Raji (cell line): ENCODE data around the gene PIGK.

Experiments
- POLR2A ChIP-seq: IDR thresholded peaks from 2 replicates; pipeline ENCODE4 v1.6.1; 2011; ENCODE audit warnings: low read depth, low read length, control low read depth; ENCODE audit not compliant: insufficient read depth

The PIGK gene

DNA sequence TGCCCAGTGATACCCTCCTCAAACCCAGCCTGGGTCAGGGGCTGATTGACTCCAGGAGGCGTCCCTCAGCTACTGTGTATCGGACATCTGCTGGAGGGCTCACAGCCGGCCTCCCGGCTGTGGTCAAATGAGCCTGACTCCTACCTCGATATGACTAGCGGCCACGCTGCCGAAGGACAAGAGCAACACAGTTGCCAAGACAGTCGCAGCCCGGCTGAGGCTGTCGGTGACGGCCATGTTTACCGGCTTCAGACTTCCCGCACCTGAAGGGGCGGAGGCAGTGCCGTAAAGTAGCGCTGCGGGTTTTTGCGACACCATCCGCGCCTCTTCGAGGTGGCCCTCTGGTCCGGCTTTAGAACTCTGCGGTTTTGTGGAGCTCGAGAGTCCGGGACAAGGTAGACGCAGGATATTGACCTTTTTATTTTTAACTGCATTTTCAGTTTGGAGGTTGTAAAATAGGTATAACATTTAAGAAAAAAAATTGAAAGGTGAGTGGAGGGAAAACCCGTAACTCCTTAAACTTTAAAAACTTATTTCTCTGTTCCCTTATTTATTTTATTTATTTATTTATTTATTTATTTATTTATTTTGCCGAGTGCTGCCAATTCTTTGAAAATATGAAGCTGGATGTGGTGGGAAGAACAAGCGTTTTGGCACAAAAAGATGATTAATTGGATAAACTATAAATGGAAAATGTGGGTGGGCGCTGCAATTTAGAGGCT, at the start of gene PIGK:
TSS of gene PIGK (minus strand) at position 265 of the 722 bp plus-strand sequence. CDS start at position 237, 28 bp downstream.
- peak; percentile 94 for TF ChIP-seq POLR2A

DNA sequence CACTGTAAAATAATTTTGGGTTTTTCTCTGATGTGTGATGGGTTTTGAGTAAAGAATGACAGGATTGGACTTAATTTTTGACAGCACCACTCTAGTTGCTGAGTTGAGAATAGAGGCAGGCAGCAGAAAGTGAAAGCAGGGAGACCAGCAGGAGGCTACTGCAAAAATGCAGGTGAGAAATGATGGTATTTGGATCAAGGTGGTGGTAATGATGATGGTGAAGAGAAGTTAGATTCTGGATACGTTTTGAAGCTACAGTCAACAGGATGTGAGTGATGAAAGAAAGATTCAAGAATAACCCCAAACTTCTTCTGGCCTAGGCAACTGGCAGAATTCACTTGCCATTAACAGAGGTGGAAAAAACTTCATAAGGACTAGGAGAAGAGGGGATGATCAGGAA, 47.8 kb upstream of the PIGK start:
- TF ChIP-seq POLR2A, result no peak

DNA sequence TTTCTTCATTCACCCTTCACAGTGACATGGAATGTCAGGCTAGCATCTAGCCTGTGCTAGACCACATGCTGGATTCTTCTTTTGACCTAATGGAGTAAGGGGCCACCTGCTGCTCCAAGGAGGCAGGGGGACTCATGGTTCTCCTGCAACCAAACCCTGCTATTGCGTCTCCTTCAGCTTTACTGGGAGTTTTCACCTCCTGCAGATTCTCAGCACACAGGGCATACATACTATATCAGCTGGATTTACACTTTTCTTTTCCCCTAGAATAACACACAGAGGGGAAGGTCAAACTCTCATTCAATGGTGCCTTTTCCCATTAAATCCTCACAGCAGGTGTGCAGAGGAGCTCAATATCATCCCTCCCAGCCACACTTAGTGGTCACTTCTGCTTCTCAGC, 46.0 kb upstream of the PIGK start:
- TF ChIP-seq POLR2A, result no peak

DNA sequence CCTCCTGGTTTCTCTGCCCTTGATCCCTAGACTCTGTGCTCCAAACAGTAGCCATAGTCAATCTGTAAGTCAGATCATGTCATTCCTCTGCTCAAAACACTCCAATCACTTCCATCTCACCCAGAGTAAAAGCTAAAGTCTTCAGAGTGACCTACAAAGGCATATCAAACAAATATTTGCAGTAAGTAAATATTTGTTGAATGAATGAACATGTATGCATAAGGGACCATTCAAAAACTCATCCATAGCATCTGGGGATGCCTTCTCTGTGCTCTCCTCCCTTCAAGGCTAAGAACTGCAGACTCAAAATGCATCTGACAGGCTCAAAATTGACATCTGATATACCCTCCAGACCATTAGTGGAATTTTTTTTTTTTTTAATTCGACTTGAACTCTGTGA, 44.5 kb upstream of the PIGK start:
- TF ChIP-seq POLR2A, result no peak

DNA sequence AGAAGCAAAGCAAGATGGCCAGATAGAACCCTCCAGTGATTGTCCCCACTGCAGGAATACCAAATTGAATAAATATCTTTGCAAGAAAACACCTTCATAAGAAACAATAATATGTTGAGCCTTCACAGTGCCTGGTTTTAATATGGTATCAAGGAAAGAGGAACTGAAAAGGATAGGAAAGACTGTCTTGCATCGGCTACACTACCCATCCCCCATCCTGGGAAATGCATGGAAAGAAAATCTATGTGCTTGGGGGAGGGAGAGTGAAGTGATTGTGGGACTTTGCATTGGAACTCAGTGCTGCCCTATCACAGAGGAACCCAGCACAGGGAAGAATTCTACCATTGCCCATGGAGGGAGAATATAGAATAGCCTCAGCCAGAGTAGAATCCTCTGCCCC, 34.0 kb upstream of the PIGK start:
- no peak for TF ChIP-seq POLR2A

DNA sequence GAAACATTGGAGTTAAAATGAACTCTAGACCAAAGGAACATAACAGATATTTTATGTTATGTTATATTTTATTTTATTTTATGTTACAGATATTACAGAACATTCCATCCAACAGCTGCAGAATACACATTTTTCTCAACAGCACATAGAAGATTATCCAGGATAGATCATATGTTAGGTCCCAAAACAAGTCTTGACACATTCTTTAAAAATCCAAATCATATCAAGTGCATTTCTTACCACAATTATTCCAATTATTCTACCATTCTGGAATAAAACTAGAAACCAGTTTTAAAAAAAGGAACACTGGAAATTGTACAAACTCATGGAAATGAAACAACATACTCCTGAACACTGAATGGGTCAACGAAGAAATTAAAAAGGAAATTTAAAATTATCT, 30.9 kb upstream of the PIGK start:
- TF ChIP-seq POLR2A, result no peak

DNA sequence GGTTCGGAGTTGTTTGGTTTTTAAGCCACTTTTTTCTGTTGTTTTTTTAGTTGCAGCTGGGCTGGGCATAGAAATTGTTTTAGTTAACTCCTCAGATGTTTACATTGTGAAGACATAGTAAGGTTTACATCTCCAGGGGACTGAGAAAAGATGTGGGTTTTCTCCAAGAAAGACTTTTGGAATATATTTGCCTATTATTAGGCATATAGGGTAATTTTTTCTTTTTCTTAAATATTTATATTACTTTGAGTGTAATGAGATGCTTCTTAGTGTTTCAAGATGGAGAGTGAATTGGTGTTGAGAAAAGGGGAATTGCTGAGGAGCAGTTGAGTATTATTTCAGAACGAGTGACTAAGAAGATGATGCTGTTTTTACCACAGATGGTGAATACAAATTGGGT, 26.6 kb upstream of the PIGK start:
- no peak for TF ChIP-seq POLR2A

DNA sequence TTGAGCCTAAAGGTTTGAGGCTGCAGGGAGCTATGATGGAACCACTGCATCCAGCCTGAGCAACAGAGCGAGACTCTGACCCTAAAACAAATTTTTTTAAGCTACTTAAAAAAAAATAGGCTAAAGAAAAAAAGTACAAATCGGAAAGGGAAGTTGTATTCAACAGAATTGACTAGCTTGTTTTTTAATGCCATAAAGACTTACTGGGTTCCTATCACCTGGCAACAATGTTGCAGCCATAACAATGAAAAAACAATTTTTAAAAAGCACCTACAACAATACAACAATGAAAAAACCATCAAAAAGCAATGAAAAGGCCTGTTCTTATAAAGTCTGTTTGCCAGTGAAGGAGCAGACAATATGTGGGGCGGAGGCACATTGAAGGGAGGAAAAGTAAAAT, 20.1 kb upstream of the PIGK start:
- TF ChIP-seq POLR2A, result no peak

DNA sequence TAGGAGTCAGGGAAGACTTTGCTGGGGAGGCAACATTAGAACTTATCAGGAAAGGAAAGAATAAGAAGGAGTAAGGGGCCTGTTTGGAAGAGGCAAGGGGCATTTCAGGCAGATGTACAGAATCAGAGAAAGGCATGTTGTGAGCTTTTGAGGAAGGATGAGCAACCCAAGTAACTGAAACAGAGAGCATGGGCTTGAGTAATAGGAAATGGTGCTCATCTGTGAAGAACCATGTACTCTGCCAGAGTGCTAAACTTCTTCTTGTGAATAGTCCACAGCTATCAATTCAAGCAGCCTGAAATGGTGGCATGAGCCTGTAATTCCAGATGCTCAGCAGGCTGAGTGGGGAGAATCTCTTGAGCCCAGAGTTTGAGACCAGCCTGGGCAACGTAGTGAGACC, 19.2 kb upstream of the PIGK start:
- TF ChIP-seq POLR2A, result no peak

DNA sequence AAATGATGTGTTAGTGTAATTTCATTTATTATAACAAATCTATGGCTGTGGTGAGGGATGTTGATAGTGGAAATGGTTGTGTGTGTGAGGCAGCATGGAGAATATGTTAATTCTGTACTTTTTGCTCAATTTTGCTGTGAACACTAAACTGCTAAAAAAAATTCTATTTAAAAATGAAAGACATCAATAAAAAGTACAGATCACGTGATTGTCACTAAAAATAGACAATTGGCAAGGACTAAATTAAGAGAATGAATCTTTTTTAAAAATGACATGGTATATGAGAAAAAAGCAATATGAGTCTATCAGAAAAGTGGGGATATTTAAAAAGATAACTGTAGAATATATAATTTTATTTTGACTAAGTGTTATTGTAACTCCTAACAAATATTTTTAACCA, 15.7 kb upstream of the PIGK start:
- TF ChIP-seq POLR2A, result no peak

DNA sequence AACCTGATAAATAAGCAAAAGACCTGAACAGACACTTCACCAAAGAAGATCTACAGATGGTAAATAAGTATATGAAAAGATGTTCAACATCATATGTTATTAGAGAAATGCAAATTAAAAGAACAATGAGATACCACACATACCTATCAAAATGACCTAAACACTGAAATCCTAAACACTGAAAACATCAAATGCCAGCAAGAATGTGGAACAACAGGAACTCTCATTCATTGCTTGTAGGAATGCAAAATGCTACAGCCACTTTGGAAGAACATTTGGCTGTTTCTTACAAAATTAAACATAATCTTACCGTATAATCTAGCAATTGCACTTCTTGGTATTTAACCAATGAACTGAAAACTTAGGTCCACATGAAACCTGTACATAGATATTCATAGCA, 14.9 kb upstream of the PIGK start:
- no peak for TF ChIP-seq POLR2A

DNA sequence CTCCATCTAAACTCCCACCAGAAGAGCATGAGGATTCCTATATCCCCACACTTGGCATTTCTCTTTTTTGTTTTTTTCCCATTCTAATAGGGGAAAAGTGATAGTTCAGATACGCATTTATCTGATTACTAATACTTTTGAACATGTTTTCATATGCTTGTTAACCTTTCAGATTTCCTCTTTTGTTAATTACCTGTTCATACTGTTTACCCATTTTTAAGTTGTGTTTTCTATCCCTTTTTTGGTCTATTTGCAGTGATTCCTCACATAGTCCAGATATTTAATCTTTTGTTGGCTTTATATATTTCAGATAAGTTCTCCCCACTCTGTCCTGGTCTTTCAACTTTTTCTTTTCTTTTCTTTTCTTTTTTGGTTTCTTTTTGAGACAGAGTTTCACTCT, 13.6 kb upstream of the PIGK start:
- TF ChIP-seq POLR2A, result no peak

DNA sequence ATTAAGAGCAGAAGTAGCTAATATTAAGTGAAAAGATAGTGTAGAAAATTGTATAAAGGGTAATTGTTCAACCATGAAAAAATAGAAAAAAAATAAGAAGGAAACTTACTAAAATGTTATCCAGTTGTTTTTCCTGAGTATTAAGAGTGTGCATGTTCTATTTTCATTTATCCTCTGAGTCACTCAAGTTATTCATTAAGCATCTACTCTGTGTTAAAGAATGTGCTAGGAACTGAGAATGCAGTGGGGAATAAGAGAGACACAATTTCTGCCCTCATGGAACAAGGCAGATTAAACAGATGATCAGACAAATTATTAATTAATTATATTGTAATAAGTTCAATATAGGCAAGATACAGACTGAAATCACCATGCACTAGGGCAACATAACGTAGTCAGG, 10.8 kb upstream of the PIGK start:
- TF ChIP-seq POLR2A, result no peak

DNA sequence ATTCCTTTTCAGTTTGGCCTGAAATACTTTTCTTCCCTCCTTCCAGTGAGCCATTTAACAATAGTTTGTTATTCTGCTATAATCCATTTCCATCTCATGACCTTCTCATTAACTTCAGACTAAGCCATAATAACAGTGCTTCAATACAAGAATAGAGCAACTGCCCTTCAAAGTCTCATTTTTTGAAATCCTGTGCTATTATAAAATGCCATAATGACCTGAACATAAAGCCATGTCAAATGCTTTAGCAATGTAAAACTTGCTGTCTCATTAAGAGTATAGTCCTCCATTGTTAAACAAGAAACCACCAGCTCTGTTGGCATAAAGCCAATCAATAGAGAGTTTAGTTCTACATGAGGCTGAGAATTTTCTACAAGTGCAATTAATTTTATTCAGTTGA, 9.6 kb upstream of the PIGK start:
- no peak for TF ChIP-seq POLR2A

DNA sequence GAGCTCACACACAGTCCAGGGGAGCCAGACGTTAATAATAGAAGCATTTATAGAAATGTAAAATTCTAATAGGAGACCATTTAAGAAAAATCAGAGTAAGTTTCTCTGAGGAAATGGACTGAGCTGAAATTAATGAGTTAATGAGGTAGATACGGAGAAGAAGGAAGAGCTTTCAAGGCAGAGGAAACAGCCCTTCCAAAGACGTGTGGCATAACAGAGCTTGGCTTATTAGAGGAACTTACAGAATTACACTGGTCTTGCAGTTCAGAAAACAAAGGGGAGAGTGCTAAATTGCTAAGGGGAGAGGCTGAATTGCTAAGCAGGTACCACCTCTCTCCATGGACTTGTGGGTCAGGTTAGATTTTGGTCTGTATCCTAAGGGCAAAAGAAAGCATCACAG, 8.2 kb upstream of the PIGK start:
- TF ChIP-seq POLR2A, result no peak

DNA sequence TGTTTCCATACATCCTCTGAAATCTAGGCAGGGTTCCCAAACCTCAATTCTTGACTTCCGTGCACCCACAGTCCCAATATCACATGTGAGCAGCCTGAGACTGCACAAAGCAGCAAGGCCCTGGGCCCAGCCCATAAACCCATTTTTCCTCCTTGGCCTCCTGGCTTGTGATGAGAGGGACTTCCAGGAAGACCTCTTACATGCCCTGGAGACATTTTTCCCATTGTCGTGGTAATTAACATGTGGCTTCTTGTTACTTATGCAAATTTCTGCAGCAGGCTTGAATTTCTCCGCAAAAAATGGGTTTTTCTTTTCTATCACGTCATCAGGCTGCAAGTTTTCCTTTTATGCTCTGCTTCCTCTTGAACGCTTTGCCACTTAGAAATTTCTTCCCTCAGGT, 3.3 kb upstream of the PIGK start:
- TF ChIP-seq POLR2A, result no peak

DNA sequence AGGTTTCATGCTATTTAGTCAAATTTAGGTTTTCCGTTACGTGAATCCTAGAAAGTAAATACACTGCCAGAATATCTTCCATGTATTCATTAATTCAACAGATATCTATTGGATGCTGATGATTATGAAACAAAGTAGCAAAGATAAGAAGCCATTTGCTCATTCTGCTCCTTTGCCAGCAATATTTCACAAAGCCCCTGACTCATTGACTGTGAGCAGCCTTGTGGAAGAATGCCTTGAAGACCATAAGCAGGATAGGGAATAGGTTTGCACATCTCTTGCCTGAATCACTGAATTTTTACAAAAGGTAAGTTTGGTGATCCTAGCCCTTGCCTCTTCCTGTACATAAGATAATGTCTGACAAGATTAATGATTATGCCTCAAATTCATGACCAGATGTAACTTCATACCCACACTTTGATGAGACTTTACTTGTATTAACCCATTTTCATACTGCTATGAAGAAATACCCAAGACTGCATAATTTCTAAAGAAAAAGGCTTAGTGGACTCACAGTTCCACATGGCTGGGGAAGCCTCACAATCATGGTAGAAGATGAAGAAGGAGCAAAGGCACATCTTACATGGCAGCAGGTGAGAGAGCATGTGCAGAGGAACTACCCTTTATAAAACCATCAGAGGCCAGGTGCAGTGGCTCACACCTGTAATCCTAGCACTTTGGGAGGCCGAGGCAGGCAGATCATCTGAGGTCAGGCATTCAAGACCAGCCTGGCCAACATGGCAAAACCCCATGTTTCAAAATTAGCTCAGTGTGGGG, 1.6 kb upstream of the PIGK start:
- TF ChIP-seq POLR2A, result no peak

DNA sequence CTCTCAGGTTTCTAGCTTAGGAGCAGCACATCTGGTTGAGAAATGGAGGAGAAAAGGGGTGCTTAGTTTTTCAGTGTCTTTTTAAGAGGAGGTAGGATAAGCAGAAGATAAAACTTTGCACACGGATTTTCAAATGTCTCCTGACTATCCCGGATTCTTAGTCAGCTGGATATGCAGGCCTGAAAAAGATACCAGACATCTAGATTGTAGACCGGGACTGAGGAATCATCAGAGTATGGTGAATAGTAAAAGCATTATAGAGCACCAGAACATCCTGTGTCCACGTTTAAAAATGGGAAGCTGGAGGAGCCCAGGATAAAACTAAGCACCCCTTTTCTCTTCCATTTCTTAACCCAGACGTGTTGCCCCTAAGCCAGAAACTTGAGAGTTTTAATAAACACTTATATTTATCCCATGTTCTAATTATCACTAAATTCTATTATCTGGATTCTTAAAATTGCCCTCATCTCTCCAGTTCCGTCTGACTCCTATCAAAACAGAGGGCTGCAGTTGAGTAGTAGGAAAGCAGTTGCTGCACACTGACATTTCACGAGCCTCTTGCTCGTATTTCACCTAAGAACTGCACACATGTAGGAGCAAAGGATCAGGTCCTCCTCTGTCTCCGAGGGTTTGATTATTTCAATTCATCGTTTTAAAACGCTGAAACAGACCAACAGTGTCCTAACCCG, 609 bp downstream of the PIGK start:
- no peak for TF ChIP-seq POLR2A
